ENCODE data around the gene EPB42.

DNA sequence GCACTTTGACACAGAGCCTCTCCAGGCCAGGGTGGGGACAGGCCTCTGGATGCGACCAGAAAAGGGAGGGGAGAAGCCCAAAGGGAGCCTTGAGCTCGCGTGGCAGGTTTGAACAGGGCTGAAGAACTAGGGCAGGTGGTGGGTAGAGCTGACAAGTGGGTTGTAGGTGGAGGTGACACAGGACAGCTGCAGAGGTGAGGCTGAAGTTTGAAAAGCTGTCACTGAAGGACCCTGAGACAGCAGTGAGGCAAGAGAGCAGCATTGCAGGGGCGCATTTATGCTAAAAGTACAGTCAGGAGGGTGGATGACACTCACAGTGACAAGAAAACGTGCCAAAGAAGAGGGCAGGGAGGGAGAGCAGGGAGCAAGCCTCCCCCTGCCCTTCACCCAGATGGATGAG lies 21.8 kb upstream of the EPB42 start:
- TF ChIP-seq, protein P1, sequence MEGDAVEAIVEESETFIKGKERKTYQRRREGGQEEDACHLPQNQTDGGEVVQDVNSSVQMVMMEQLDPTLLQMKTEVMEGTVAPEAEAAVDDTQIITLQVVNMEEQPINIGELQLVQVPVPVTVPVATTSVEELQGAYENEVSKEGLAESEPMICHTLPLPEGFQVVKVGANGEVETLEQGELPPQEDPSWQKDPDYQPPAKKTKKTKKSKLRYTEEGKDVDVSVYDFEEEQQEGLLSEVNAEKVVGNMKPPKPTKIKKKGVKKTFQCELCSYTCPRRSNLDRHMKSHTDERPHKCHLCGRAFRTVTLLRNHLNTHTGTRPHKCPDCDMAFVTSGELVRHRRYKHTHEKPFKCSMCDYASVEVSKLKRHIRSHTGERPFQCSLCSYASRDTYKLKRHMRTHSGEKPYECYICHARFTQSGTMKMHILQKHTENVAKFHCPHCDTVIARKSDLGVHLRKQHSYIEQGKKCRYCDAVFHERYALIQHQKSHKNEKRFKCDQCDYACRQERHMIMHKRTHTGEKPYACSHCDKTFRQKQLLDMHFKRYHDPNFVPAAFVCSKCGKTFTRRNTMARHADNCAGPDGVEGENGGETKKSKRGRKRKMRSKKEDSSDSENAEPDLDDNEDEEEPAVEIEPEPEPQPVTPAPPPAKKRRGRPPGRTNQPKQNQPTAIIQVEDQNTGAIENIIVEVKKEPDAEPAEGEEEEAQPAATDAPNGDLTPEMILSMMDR (IDR thresholded peaks at IDR 0.05): no peak
- TF ChIP-seq POLR2A (IDR thresholded peaks at IDR 0.05): no peak

Data from thyroid gland (tissue), 4 donors.